ENCODE results near the gene MAP3K13.

GRCh38 chr3:185393055-185393454 is 30.1 kb downstream of the MAP3K13 start:
- TF ChIP-seq CTCF (IDR thresholded peaks at IDR 0.05) (no peak), EP300 (IDR thresholded peaks at IDR 0.05) (no peak), POLR2A (IDR thresholded peaks at IDR 0.05) (no peak), POLR2AphosphoS5 (IDR thresholded peaks at IDR 0.05) (no peak)

Measured in sigmoid colon (tissue), 4 donors.